GM12878 (cell line): ENCODE measurements around the gene EVX2. TPM values are rescaled to one million over a fixed set of nuclear protein-coding genes. Genes with fewer than 3 reads are reported as not detected.

ENCODE experiments used
- ATAC-seq: fragments of 200-7000 bp; cut with Tn5 transposase; 3 replicates; pipeline ENCODE4 v1.9.1; 2020; ENCODE audit warnings: mild to moderate bottlenecking, moderate library complexity
- BruUV-seq: library from RNA; stranded (reverse); fragments of 400-500 nt; replicated peaks from 2 replicates; lab custom pipeline; 2021; lab: Mats Ljungman, UMichigan
- CTCF ChIA-PET: fragments of 300-600 bp; sonication (Branson Sonifier 250); formaldehyde crosslinking; extraction: SDS; loops from one replicate; lab custom pipeline; 2021; ENCODE audit warnings: inconsistent platforms; lab: Yijun Ruan, JAX
- POLR2A ChIA-PET: fragments of 350-600 bp; formaldehyde crosslinking; extraction: SDS; loops from one replicate; lab custom pipeline; 2021; ENCODE audit warnings: inconsistent platforms; lab: Charles Lee
- RAD21 ChIA-PET: fragments of 300-600 bp; sonication (Branson Sonifier 250); formaldehyde crosslinking; loops from one replicate; lab custom pipeline; 2023; ENCODE audit warnings: antibody characterized with exemption; ENCODE audit not compliant: unreplicated experiment; lab: Charles Lee
- SMC1A ChIA-PET: fragments of 300-600 bp; sonication (Branson Sonifier 250); formaldehyde crosslinking; loops from one replicate; lab custom pipeline; 2023; ENCODE audit not compliant: unreplicated experiment, uncharacterized antibody; lab: Charles Lee
- DNase-seq: peaks from one replicate; pipeline ENCODE4 v3.0.0-alpha.2; 2011; ENCODE audit warnings: low read depth, low spot score
- FAIRE-seq: peaks from 3 replicates; lab custom pipeline; 2011; peaks lifted over from hg19 to GRCh38; lab: Jason Lieb, UNC
- H2AFZ ChIP-seq: 2 replicates; pipeline ENCODE4 v1.6.0; 2011; ENCODE audit warnings: low read depth, low read length, control low read depth; ENCODE audit not compliant: control insufficient read depth
- H3K27ac ChIP-seq: 2 replicates; pipeline ENCODE4 v1.5.1; 2011; ENCODE audit warnings: control low read depth; ENCODE audit not compliant: control insufficient read depth, insufficient read depth
- H3K27me3 ChIP-seq, 2 experiments: replicated peaks in 1 of 2; 2 replicates each; pipeline versions ENCODE4 v1.6.0 to v1.6.1; 2011; ENCODE audit warnings: low read length in 1 of 2; ENCODE audit not compliant: control insufficient read depth in 2 of 2, insufficient read depth in 2 of 2
- H3K36me3 ChIP-seq, 2 experiments: 2 replicates each; pipeline ENCODE4 v1.5.1; 2011; ENCODE audit warnings: low read length in 1 of 2; ENCODE audit not compliant: control insufficient read depth in 2 of 2, insufficient read depth in 2 of 2
- H3K4me1 ChIP-seq: 2 replicates; pipeline ENCODE4 v1.6.1; 2011; ENCODE audit warnings: mild to moderate bottlenecking, low read length, moderate library complexity, mixed read lengths; ENCODE audit not compliant: control insufficient read depth, insufficient read depth
- H3K4me2 ChIP-seq: 2 replicates; pipeline ENCODE4 v1.6.0; 2011; ENCODE audit warnings: control low read depth; ENCODE audit not compliant: control insufficient read depth, insufficient read depth
- H3K4me3 ChIP-seq: fragments of 200-600 bp; sonication (generic); 2 replicates; pipeline ENCODE4 v1.5.1; 2016
- H3K79me2 ChIP-seq: 2 replicates; pipeline ENCODE4 v1.6.0; 2011; ENCODE audit warnings: low read length; ENCODE audit not compliant: control insufficient read depth, insufficient read depth
- H3K9ac ChIP-seq: 2 replicates; pipeline ENCODE4 v1.8.0; 2011; ENCODE audit warnings: low read length, control low read depth, mixed read lengths; ENCODE audit not compliant: control insufficient read depth, insufficient read depth
- H3K9me3 ChIP-seq: replicated peaks from 3 replicates; pipeline ENCODE4 v1.5.1; 2011; ENCODE audit warnings: mild to moderate bottlenecking, low read length; ENCODE audit not compliant: control insufficient read depth, insufficient read depth
- H4K20me1 ChIP-seq: 2 replicates; pipeline ENCODE4 v1.6.0; 2011; ENCODE audit not compliant: control insufficient read depth, insufficient read depth
- BMI1 ChIP-seq: fragments of 450-650 bp; IDR thresholded peaks from 2 replicates; pipeline ENCODE4 v1.6.1; 2016; ENCODE audit warnings: mild to moderate bottlenecking, moderate library complexity, borderline replicate concordance
- CUX1 ChIP-seq: IDR thresholded peaks from 2 replicates; pipeline ENCODE4 v1.6.1; 2012; ENCODE audit warnings: improper control_type of control experiment, low read depth, low read length; ENCODE audit not compliant: insufficient replicate concordance
- E2F8 ChIP-seq: fragments of 450-650 bp; IDR thresholded peaks from 2 replicates; pipeline ENCODE4 v1.6.1; 2018; ENCODE audit warnings: mild to moderate bottlenecking, low read depth, moderate library complexity; ENCODE audit not compliant: partially characterized antibody
- KAT2A ChIP-seq: conservative IDR thresholded peaks from 2 replicates; pipeline ENCODE4 v1.6.1; 2011; ENCODE audit warnings: low read depth, low read length; ENCODE audit not compliant: control insufficient read depth
- MEF2A ChIP-seq: IDR thresholded peaks from 2 replicates; pipeline ENCODE4 v1.6.1; 2011; ENCODE audit warnings: low read depth, mild to moderate bottlenecking, low read length, moderate library complexity; ENCODE audit not compliant: insufficient read depth
- NFYB ChIP-seq: IDR thresholded peaks from 2 replicates; pipeline ENCODE4 v1.6.1; 2011; ENCODE audit warnings: low read depth, mild to moderate bottlenecking, low read length, improper control_type of control experiment, moderate library complexity; ENCODE audit not compliant: insufficient read depth
- RELA ChIP-seq: fragments of 450-650 bp; IDR thresholded peaks from 2 replicates; pipeline ENCODE4 v1.8.0; 2014; ENCODE audit warnings: borderline replicate concordance; ENCODE audit not compliant: partially characterized antibody
- SREBF1 ChIP-seq: IDR thresholded peaks from 2 replicates; pipeline ENCODE4 v1.6.1; 2012; ENCODE audit warnings: mild to moderate bottlenecking, low read length
- WGBS: methylation state at CpG from one replicate; pipeline ENCODE4 v1.1.6; 2016; ENCODE audit warnings: low lambda C conversion rate; ENCODE audit not compliant: insufficient replicate concordance, insufficient coverage; ENCODE audit errors: missing lambda C conversion rate; 5-methylcytosine and 5-hydroxymethylcytosine counted together
- in situ Hi-C: fragments of 300-500 bp; cut with MboI; formaldehyde crosslinking; loops from 9 replicates; pipeline ENCODE4 v1.14.3; 2018; ENCODE audit warnings: mixed read lengths
- intact Hi-C: fragments of 100-400 bp; cut with micrococcal nuclease; formaldehyde crosslinking; loops from one replicate; pipeline ENCODE4 v1.14.2; 2022; ENCODE audit not compliant: unreplicated experiment
- polyA plus RNA-seq, 11 experiments: library from polyadenylated mRNA; depleted of rRNA in 4 of 11; unstranded in 6 of 11; stranded (reverse) in 5 of 11; fragments of >200 nt; fragmentation: Nextera tagmentation in 4 of 11; fragmentation: Illumina TruSeq in 1 of 11; extraction: Ambion mirVana in 4 of 11; extraction: Trizol in 1 of 11; gene quantifications; 1 replicate in 1 of 11; 2 replicates in 10 of 11; pipeline versions ENCODE4 v1.2.1 to v1.2.3, GENCODE V29; 2011 to 2016; ENCODE audit warnings: inconsistent platforms in 2 of 11, missing spikeins in 2 of 11, low read depth in 1 of 11
- total RNA-seq, 4 experiments: library from RNA; depleted of rRNA in 3 of 4; stranded (reverse); fragments of >200 nt in 3 of 4; fragmentation: Illumina TruSeq in 1 of 4; extraction: Trizol in 1 of 4; gene quantifications; 2 replicates each; pipeline versions ENCODE4 v1.2.1 to v1.2.3, GENCODE V29; 2013 to 2021

The EVX2 gene
- total and polyA plus RNA-seq, 10 of the 15 experiments (the other 5 are each of a cell fraction or from before 2014, with no cell fraction given): not detected

DNA sequence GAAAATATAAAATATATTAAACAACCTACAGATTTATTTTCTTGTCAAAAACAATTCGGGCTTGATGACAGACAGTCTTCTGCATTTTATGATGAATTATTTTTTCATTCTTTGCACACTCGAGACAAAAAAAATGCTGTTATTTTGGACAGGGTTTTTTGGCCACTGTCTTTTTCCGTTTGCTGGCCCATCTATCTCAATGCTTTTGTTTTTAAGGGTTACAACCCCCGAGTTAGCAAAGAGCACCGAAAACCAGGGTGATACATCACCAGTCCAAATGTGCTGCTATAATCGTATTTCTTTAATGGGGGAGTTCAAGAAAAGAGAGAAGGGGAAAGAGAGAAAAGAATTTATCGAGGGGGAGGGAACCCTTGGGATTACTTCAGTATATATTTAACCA, 7.7 kb downstream of the EVX2 start:
- H3K4me2 ChIP-seq: no peak overlapping the region
- 6% methylated on average over 7 of the region's 7 CpGs for WGBS
- no peak overlapping the region for H3K4me3 ChIP-seq
- SMC1A ChIA-PET: no interaction called here
- CTCF ChIA-PET: interaction anchor here (0.8 to 2.0 kb wide), 2 partner anchors 22 to 386 kb away, joined by 3 to 5 read pairs; no protein-coding TSS in a partner anchor
- no peaks in the 10 kb centered on the region for H3K36me3 ChIP-seq
- TF ChIP-seq NFYB (no peak), MEF2A (no peak), BMI1 (no peak), RELA (no peak)
- RAD21 ChIA-PET: no interaction called here
- intact Hi-C loops: no loop called here
- DNase-seq (no peak), ATAC-seq (no peak), FAIRE-seq (no peak)
- H2AFZ ChIP-seq: no peak overlapping the region
- no peaks in the 10 kb centered on the region for H4K20me1 ChIP-seq
- POLR2A ChIA-PET: no interaction called here
- in situ Hi-C loops: no loop called here
- no peaks in the 10 kb centered on the region for H3K79me2 ChIP-seq
- H3K4me1 ChIP-seq: no peaks in the 10 kb centered on the region
- peaks cover 8% of the 10 kb centered on the region; the same call in 2 of the 3 replicates for H3K9me3 ChIP-seq
- no peak overlapping the region for H3K27ac ChIP-seq
- no peak overlapping the region for H3K9ac ChIP-seq
- no TSS peak for BruUV-seq
- peaks cover 6 to 33% of the 10 kb centered on the region in 2 experiments for H3K27me3 ChIP-seq

DNA sequence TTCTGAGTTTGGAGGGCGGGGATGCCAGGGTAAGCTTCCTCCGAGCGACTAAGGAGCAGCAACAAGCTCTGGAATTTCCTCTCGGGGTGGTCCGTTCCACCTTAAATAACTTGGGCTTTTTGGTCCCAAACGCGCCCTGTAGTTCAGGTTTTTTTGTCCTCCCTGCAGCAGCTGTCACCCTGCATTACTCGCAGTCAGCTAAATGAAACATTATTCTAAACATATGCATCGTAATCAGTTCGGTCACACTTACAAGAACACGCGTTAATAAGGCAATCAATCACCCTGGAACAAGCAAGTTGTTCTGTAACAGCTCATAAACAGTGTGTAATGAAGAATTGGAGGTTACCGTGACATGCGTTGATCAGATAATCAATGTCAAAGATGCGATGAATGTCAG, 8.3 kb downstream of the EVX2 start:
- Histone ChIP-seq H3K36me3 (no peaks in the 10 kb centered on the region), H3K79me2 (no peaks in the 10 kb centered on the region), H3K9ac (no peak overlapping the region), H3K27me3 (peaks cover 6 to 31% of the 10 kb centered on the region in 2 experiments), H3K27ac (no peak overlapping the region), H3K4me1 (no peaks in the 10 kb centered on the region), H2AFZ (no peak overlapping the region), H4K20me1 (no peaks in the 10 kb centered on the region), H3K4me2 (no peak overlapping the region), H3K4me3 (no peak overlapping the region), H3K9me3 (peaks cover 2% of the 10 kb centered on the region; the same call in 2 of the 3 replicates)
- in situ Hi-C loops: no loop called here
- POLR2A ChIA-PET: no interaction called here
- 32% methylated on average over 15 of the region's 15 CpGs for WGBS
- FAIRE-seq (no peak), ATAC-seq (no peak), DNase-seq (no peak)
- CTCF ChIA-PET: interaction anchor here (0.8 to 2.0 kb wide), 3 partner anchors 22 to 388 kb away, joined by 3 to 8 read pairs (median 5); no protein-coding TSS in a partner anchor
- intact Hi-C loops: no loop called here
- no TSS peak for BruUV-seq
- SMC1A ChIA-PET: interaction anchor here (1.1 to 1.6 kb wide), 2 partner anchors 10 to 385 kb away, joined by 3 to 4 read pairs; no protein-coding TSS in a partner anchor
- RAD21 ChIA-PET: no interaction called here
- TF ChIP-seq E2F8: no peak
- TF ChIP-seq CUX1: no peak
- no peak for TF ChIP-seq SREBF1
- TF ChIP-seq KAT2A: no peak
